HG03025 (cell line): Measurements from ENCODE around the gene NPTX1.

ENCODE experiments used
- ATAC-seq: cut with Tn5 transposase; IDR thresholded peaks from one replicate; pipeline ENCODE4 v1.9.1; 2021; ENCODE audit warnings: mild to moderate bottlenecking, moderate library complexity; ENCODE audit not compliant: unreplicated experiment, low FRiP score

Gene NPTX1

GRCh38 chr17:80430446-80431245 lies 45.8 kb downstream of the NPTX1 start:
- ATAC-seq = no peak

GRCh38 chr17:80429356-80430275 lies 46.8 kb downstream of the NPTX1 start:
- ATAC-seq = no peak

DNA sequence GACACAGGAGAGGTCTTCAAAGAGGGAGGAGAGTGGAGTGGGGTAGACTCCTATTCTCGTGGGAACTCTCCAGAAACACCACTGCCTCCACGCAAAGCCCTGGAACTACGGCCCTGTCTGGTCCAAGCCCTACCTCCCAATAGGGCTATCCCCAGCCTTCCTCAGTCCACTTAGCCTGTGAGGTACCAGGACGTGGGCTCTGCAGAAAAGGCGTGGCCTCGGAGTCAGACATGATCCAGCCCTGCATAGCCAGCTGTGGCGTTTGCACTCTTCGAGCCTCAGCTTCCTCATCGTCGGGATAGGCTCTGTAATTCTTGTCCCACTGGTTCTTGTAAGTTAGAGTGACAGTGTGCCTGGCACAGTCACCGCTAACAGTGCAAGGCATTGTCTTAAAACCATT lies 47.6 kb downstream of the NPTX1 start:
- ATAC-seq = no peak

GRCh38 chr17:80428363-80428762 lies 48.0 kb downstream of the NPTX1 start:
- ATAC-seq = no peak

DNA sequence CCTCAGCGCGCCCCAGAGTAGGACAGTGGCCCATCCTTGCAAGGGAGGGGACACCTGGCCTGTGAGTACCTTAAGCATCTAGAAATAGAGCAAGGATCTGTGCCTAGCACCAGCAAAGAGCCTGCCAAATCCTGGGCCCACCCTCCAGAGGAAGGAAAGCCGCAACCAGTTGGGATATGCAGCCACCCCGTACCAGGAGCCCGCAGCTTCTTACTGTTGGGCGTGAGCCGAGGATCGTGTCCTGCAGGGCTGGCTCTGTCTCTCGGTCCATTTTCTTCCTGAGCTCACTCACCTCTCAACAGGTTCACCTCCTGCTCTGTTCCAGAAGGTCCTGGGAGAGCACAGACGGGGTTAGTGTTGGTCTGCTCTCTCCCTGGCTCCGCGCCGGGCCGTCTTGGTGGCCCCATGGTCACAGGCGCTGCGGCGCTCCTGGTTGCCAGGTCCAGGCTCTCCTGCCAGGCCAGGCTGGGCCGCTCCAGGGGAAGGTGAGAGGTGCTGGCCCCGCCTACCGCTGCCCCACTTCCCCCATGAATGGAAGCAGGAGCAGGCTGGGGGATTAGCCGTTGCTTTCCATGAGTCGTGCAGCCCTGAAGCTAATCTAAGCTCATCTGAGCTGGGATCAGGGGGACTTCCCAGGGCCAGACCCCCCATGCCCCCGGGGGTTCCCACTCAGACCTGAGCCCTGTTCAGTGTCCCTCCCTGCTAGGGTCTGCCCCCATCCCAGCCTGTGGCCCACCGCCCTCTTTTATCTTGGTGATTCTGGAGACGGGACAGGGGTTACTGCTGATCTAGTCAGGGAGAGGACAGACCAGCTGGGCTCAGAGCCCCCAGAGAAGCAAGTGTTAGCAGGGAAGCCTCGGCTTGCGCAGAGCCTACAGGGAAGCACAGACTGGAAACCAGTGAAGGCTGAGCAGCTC lies 48.8 kb downstream of the NPTX1 start:
- no peak for ATAC-seq

GRCh38 chr17:80426671-80427326 lies 49.6 kb downstream of the NPTX1 start:
- no peak for ATAC-seq

GRCh38 chr17:80425835-80426426 lies 50.5 kb downstream of the NPTX1 start:
- ATAC-seq = no peak

- no peak for ATAC-seq
Observed at GRCh38 chr17:80424878-80425765, 51.3 kb downstream of the NPTX1 start.

GRCh38 chr17:80424261-80424660 lies 52.1 kb downstream of the NPTX1 start:
- ATAC-seq = no peak

- ATAC-seq = no peak
Observed at GRCh38 chr17:80423536-80424225, 52.7 kb downstream of the NPTX1 start.

DNA sequence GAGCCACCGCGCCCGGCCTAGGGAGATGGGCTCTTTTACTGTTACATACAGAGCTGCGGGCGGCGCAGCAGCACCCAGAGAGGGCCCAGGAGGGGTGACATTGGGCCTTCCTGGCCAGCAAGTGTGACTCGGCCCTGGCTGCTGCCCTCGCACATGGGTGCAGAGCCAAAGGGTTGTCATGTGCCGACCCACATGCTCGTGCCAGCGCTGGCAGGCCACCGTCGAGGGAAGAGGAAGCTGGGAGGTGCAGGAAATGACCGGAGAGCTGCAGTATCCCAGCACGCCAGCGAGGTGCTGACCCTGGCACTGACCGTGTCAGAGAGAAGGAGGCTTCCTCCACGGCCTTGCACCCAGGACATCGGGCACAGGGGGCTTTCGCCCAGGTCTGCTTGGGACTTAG lies 53.4 kb downstream of the NPTX1 start:
- no peak for ATAC-seq

DNA sequence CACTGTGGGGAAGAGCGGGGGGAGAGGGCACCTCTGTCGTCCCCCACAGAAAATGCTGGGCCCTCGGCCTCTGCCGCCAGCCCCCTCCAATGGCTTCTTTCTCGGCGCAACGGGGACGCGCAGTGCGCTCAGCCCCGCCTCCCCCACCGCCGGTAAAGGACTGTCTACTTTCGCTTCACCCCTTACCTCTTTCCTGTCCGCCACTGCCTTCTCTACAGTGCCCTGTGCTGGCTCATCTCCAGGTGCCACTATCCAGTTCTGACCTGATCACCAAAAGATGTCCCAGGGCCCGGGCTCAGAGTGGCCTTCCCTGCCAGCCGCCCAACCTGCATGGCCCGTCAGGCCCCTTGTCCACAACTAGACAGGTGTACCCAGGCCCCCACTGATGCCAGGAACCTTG lies 54.1 kb downstream of the NPTX1 start:
- ATAC-seq = no peak

DNA sequence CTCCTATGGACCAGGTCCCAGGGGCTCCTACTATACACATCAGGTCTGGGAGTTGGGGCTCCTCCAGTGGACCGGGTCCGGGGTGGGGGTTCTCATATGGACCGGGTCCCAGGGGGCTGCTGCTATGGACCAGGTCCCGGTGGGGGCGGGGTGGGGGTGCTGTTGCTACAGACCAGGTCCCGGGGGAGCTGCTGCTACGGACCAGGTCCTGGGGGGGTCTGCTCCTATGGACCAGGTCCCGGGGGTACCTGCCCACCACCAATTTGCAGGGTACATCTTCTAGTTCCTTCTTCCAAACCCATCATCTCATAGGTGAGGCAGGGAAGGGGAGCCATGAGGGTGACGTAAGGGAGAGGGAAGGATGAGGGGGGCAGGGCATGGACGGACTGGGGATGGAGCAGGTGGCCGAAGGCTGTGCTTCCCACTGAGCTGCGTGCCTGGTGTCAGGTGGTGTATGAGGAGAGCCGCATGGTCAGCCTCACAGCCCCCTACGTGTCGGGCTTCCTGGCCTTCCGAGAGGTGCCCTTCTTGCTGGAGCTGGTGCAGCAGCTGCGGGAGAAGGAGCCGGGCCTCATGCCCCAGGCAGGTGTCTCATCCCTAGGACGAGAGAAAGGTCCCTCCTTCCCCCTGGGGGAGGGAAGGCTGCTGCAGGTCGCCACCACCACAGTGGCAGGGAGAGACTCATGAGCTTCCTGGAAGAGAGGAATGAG lies 54.9 kb downstream of the NPTX1 start:
- ATAC-seq = no peak

DNA sequence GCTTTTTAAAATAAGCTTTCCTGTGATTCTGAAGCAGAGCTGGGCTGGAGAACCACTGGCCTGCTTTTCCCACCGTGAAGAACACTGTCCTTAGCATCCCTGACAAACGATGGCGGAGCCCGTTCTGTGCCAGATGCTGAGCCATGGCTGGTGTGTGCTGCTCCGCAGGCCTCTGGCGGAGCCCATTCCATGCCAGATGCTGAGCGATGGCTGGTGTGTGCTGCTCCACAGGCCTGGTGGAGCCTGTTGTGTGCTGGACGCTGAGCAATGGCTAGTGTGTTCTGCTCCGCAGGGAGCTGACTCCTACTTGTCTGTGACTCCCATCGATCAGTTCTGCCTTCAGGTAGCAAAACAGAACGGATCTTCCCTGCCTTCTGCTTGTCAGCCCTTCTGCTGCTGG lies 57.2 kb downstream of the NPTX1 start:
- no peak for ATAC-seq

DNA sequence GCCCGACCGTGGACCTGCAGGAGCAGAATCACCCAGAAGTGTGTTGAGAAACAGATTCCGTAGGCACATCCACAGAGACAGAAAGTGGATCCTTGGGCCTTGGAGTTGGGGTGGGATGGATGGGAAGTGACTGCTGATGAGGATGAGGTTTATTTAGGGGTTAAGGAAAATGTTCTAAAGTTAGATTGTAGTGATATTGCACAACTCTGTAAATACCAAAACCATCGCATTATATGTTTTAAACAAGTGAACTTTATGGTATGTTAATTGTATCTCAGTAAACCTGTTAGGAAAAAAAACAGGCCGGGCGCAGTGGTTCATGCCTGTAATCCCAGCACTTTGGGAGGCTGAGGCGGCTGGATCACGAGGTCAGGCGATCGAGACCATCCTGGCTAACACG lies 57.8 kb downstream of the NPTX1 start:
- no peak for ATAC-seq
